ENCODE results near the gene KLRC4. TPM values are rescaled to one million over a fixed set of nuclear protein-coding genes. Genes with fewer than 3 reads are reported as not detected.
"Not testable (repeated sequence)": the region's sequence is repeated elsewhere in the genome, so short reads cannot be mapped to it uniquely, and the experiment has no call there.

Gene KLRC4
- total RNA-seq, 2 experiments from 2014 or later: 29.2 to 33.7 TPM

DNA sequence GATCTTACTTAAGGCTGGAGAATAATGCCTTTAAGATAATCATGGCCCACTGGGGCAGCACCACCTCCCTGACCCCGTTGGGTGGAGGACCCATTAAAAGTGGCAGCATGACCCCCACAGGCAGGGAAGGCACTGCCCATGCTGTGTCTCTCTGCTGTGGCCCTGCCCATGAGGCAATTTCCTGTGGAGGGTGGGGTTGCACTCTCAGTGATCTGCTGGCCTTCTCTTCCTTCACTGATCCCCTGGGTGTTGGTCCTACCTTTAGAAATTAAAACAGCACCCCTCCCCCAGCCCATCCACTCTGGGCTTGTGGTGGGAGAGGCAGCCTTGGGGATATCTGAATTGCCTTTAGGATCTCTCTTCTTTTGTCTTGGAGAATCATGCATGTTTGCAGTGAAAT is 37.0 kb downstream of the KLRC4 start:
- Mint-ChIP-seq H3K4me3 (peak overlapping the region; percentile 28), H3K4me1 (peaks cover 81% of the 10 kb centered on the region), H3K9me3 (ENCODE audit: low read depth) (peaks cover 7% of the 10 kb centered on the region), H3K36me3 (peaks cover 79% of the 10 kb centered on the region), H3K27me3 (no peaks in the 10 kb centered on the region), H3K27ac (peak overlapping the region; percentile 59)
- CTCF ChIA-PET: no interaction called here
- DNase-seq (peak; percentile 66), ATAC-seq (peak; percentile 62)

DNA sequence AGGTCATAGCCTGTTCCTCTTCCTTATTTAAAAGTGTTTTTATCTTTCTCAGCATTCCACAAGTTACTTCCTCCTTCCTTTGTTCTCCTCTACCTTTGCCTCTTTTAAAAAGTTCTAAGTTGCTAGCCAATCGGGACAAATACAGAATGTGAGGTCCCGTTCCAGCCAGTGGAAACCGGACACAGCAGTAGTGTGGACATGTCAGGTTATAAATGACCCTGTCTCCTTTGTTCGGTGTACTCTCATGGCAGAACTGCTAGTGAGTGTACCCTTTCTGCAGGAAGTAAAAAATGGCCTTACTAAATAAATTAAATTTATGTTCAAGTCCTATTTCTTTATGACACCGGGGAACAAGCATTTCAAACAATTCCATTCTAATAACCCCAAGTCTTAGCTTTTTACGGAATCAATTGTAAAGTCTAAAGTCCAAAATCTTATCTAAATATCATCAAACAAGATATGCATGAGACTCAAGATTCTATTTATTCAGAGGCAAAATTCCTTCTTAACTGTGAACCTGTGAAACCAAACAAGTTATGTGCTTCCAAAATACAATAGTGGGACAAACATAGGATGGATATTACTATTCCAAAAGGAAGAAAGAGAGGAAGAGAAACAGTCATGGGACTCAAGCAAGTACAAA is 37.5 kb downstream of the KLRC4 start:
- CTCF ChIA-PET; H3K27me3 Mint-ChIP-seq; DNase-seq; ATAC-seq; H3K9me3 Mint-ChIP-seq (ENCODE audit: low read depth); H3K4me3 Mint-ChIP-seq: not testable (repeated sequence)
- Mint-ChIP-seq H3K36me3 (peaks cover 79% of the 10 kb centered on the region), H3K27ac (peak overlapping the region; percentile 66), H3K4me1 (peaks cover 82% of the 10 kb centered on the region)

DNA sequence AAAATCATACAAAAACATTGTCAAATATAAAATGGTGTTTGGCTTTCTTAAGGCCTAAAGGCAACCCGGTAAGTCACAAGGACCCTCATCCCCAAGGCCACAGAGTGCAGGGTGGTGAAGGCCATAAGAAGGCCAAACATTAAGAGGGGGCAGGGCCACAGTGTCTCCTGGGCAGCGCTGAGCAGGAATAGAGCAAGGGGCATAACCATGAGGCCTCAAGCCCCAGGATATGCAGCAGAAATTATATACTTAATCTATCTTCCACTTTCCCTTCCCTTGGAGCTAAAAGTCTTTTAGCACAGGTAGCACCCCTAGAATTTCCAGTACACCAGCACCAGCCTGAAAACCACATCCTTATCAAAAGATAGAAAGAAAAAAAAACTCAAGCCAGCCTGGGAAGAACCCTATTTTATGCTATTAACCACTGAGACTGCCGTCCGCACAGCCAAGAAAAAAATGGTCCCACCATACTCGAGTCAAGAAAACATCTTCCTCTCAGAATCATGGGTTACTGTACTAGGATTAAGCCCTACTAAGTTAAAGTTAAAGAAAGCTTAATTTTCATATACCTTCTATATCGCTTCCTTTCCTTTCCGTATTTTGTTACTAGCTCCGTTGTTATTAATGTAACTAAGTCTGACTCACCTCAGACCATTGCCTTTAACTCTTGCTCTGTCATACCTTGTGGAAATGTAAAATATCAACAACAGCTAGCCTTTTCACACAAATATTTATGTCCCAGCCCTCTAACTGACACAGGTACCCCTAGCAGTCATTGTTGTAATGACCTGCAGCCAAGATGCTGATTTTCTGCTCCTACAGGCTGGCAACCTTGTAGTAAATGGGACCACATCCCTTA is 39.8 kb downstream of the KLRC4 start:
- H3K4me1 Mint-ChIP-seq: peaks cover 71% of the 10 kb centered on the region
- peak overlapping the region; percentile 71 for H3K4me3 Mint-ChIP-seq

DNA sequence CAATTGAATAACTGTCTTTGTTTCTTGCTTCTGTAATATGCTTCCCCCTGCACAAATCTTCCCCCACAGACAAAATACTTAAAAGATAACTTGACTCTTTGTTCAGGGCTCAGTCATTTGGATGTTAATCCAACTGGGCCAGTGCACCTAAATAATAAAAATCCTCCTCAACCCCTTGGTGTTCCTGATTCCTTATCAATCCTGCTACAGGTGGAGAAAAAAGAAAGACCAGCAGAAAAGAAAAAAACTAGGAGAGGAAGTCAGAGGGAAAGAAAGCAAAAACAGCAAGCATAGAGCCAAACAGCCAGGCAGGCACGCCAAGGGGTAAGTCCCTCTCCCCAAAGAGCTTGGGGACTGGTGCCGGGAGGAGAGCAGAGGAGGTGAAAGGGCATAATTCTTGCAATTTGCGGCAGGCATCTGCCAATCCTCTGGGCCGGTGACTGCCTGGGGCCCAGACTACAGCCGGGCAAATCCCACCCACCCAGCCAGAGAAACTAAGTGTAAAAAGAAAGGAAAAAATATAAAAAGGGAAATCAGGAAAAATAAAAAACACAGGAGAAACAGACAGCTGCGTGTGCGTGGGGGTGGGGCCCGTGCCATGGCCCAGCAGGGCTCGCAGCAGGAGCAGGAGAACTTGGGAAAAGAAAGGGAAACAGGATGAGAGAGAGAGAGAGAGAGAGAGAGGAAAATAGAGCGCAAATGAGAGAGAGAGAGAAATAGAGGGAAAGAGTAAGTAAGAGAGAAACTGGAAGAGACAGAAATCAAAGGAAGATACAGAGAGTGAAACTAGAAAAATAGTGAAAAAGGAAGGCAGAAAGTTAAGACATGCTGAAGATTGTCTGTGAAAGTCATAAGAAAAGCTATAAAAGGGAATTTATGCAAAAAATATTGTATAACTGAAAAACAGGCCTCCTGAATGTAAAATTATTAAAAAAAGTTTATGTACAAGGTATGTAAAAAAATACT is 41.1 kb downstream of the KLRC4 start:
- Mint-ChIP-seq H3K9me3 (ENCODE audit: low read depth) (peaks cover 4% of the 10 kb centered on the region), H3K4me1 (peaks cover 58% of the 10 kb centered on the region), H3K27me3 (no peaks in the 10 kb centered on the region), H3K4me3 (peak overlapping the region; percentile 69), H3K36me3 (peaks cover 58% of the 10 kb centered on the region), H3K27ac (peak overlapping the region; percentile 82)
- ATAC-seq (no peak), DNase-seq (no peak)
- CTCF ChIA-PET: interaction anchor here (1.9 kb wide), 1 partner anchor 29 kb away, joined by 6 read pairs; no protein-coding TSS in a partner anchor

More for the DNA sequence above, 39.8 kb downstream of the KLRC4 start:
- no peaks in the 10 kb centered on the region for H3K27me3 Mint-ChIP-seq
- peaks cover 4% of the 10 kb centered on the region for H3K9me3 Mint-ChIP-seq (ENCODE audit: low read depth)
- peak; percentile 10 for ATAC-seq
- no peak for DNase-seq
- peak overlapping the region; percentile 94 for H3K27ac Mint-ChIP-seq
- peaks cover 70% of the 10 kb centered on the region for H3K36me3 Mint-ChIP-seq
- CTCF ChIA-PET: interaction anchor here (0.6 to 1.2 kb wide), 3 partner anchors 11 to 134 kb away, joined by 3 read pairs; no protein-coding TSS in a partner anchor

DNA sequence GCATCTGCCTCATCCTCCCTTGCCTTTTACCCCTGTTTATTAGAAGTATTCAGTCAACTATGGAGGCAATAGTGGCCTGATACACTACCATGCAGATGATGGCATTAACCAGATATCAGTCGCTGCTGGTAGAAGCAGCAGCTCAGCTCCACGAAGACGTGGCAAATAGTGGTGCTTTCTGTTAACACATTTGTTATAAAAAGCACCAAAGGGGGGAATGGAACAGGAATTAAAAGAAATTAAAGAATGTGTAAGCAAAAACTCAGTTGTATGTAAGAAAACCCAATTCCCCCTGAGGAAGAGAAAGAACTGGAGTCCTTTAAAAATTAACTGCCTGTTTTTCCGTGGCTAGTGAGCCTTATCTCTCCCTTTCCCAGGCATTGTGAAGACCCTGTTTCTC is 41.8 kb downstream of the KLRC4 start:
- Mint-ChIP-seq H3K4me3 (peak overlapping the region; percentile 69), H3K4me1 (peaks cover 51% of the 10 kb centered on the region), H3K27ac (peak overlapping the region; percentile 82), H3K36me3 (peaks cover 54% of the 10 kb centered on the region)
- CTCF ChIA-PET: interaction anchor here (1.1 to 2.2 kb wide), 6 partner anchors 17 to 629 kb away, joined by 3 to 12 read pairs (median 5); no protein-coding TSS in a partner anchor
- not testable (repeated sequence) for ATAC-seq; H3K27me3 Mint-ChIP-seq; DNase-seq; H3K9me3 Mint-ChIP-seq (ENCODE audit: low read depth)

DNA sequence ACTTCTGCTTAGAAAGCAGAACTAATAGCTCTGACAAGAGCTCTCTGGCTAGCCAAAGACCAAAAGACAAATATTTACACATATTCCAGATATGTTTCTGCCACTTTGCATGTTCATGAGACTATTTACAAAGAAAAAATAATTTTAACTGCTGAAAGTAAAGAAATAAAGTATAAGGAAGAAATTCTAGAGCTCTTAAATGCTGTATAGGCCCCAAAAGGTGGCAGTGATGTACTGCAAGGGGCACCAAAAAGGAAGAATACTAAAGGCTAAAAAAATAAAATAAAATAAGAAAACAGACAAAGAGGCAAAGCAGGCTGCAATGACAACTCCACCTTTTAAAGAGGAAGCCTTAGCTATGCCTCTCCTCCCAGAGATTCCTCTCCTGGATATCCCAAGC is 42.7 kb downstream of the KLRC4 start:
- Mint-ChIP-seq H3K4me3 (no peak overlapping the region), H3K36me3 (peaks cover 53% of the 10 kb centered on the region), H3K4me1 (peaks cover 43% of the 10 kb centered on the region), H3K9me3 (ENCODE audit: low read depth) (peaks cover 4% of the 10 kb centered on the region), H3K27me3 (no peaks in the 10 kb centered on the region), H3K27ac (no peak overlapping the region)
- no peak for DNase-seq
- ATAC-seq: no peak
- CTCF ChIA-PET: interaction anchor here (0.6 to 4.6 kb wide), 20 partner anchors 8 to 628 kb away, joined by 3 to 24 read pairs (median 6); no protein-coding TSS in a partner anchor

DNA sequence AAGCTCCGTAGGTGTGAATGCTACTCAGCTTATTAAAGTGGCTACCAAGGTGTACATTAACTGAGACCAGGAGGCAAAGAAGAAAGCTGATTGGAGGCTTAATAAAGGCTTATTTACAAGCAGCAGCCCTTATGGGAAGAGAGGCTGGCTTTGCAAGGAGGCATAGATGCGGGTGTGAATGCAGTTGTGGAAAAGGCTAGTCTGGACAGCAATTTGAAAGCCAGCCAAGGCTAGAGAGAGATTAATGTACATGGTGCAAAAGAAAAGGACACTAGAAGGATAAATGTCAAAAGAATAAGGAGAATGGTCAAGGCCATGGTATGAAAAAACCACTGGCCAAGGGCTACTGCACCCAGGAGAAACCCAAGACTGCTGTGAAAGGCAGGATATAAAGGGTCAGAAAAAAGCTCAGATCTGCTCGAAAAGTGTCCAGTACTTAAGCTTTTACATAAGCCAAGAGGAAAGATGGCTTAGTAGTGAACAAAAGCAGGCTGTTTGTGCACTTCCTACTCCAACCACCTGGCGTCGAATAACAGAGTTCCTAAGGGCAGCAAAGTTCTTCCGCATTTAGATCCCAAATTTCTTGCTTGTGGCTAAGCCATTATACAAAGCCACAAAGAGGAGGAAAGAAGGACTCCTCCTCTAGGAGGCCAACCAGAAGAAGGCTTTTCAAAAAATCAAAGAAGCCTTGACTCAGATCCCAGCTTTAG is 43.7 kb downstream of the KLRC4 start:
- H3K9me3 Mint-ChIP-seq (ENCODE audit: low read depth): peaks cover 4% of the 10 kb centered on the region
- H3K36me3 Mint-ChIP-seq: peaks cover 50% of the 10 kb centered on the region
- CTCF ChIA-PET: interaction anchor here (0.9 to 4.6 kb wide), 22 partner anchors 9 to 212 kb away, joined by 3 to 24 read pairs (median 6); no protein-coding TSS in a partner anchor
- no peak overlapping the region for H3K27ac Mint-ChIP-seq
- no peaks in the 10 kb centered on the region for H3K27me3 Mint-ChIP-seq
- peaks cover 39% of the 10 kb centered on the region for H3K4me1 Mint-ChIP-seq
- H3K4me3 Mint-ChIP-seq: no peak overlapping the region
- DNase-seq: no peak
- no peak for ATAC-seq

DNA sequence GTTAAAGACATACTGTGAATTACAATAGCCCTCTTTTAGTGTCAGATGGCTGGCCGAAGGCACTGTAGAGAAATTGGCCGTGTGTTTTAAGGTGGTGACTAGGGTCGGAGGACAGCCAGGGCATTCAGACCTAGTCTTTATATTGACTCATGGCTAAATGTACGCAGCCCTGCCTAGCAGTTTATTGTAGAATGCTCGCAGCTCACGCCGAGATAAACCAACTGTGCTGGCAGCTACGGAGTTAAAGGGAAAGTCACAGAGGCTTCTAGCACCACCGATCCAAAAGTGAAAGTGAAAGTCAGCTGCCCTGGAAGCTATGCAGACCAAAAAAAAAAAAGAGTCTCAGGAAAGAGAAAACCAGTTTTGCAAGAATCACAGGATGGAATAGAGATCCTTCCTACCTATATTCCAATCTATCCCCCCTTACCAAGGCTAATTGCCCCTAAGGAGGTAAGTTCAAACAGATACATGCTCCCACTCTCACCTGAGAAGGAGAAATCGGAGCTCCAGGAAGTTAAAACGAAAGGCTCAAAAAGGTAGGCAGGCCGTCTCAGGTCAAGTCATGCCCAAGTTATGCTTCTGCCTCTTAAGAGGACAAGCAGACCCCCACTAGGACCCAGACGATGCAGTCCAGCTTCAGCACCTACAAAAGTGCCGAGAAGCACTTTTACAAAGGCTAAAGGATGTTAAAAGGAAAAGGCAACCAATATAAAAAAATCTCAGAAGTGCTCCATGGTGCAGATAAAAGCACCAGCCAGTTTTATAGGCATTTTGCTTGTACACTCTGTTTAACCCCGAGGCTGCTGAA is 44.5 kb downstream of the KLRC4 start:
- H3K36me3 Mint-ChIP-seq: peaks cover 48% of the 10 kb centered on the region
- CTCF ChIA-PET: interaction anchor here (0.9 to 4.6 kb wide), 12 partner anchors 12 to 212 kb away, joined by 3 to 24 read pairs (median 5); no protein-coding TSS in a partner anchor

DNA sequence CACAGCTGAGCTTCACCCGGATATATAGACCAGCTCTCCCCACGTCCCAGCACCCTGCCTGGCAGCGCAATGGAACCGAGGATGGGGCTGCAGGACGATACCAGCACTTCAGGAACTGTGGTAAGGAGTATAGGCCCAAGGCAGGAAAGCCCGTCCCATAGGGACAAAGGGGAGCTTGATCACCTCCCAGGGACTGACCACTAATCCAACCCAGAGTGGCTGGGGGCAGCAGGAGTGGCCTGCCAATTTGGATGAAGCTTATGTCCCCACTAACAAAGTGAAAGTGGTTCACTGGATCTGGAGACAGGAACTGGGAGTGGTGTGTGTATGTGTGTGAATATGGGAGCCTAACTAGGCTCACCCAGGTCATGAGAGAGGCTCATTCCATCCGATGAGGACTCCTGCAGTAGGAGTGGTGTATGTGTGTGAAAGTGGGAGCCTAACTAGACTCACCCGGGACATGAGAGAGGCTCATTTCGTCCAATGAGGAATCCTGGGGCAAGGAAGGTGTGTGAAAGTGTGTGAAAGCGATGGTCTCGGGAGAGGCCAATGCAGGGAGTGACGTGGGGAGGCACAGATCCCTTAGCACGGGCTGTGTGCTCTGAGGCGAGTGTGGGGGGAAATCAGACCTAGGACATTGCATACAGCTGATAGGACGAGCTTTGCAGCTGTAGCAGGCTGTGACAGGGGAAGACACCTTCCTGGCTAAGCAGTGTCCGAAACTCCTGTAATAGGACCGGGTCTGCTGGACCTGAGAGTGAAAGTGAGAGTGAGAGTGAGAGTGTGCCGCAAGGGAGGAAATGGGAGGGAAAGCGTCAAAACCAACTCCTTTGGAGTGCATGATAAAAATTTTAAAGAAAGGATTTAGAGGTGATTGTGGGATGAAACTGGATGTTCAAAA is 45.4 kb downstream of the KLRC4 start:
- CTCF ChIA-PET: interaction anchor here (1.3 to 4.6 kb wide), 4 partner anchors 13 to 128 kb away, joined by 3 to 24 read pairs (median 12); no protein-coding TSS in a partner anchor
- Mint-ChIP-seq H3K4me1 (peaks cover 37% of the 10 kb centered on the region), H3K4me3 (no peak overlapping the region), H3K27ac (no peak overlapping the region), H3K27me3 (no peaks in the 10 kb centered on the region), H3K36me3 (peaks cover 44% of the 10 kb centered on the region), H3K9me3 (ENCODE audit: low read depth) (peaks cover 4% of the 10 kb centered on the region)
- DNase-seq (peak; percentile 56), ATAC-seq (peak; percentile 59)

More for the DNA sequence above, 44.5 kb downstream of the KLRC4 start:
- ATAC-seq (peak; percentile 68), DNase-seq (peak; percentile 85)
- Mint-ChIP-seq H3K9me3 (ENCODE audit: low read depth) (peaks cover 4% of the 10 kb centered on the region), H3K27ac (no peak overlapping the region), H3K4me1 (peaks cover 38% of the 10 kb centered on the region), H3K4me3 (no peak overlapping the region), H3K27me3 (no peaks in the 10 kb centered on the region)

DNA sequence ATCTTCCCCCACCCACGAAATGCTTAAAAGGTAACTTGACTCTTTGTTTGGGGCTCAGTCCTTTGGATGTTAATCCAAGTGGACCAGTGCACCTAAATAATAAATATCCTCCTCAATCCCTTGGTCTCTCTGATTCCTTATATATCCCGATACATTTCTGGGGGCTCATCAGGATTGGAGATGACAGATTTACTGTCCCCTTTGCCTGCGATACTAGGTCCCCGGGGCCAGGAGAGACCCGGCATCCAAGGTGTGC is 46.0 kb downstream of the KLRC4 start:
- CTCF ChIA-PET: interaction anchor here (4.6 kb wide), 1 partner anchor 127 kb away, joined by 24 read pairs; no protein-coding TSS in a partner anchor
- H3K27ac Mint-ChIP-seq: no peak overlapping the region

More for the DNA sequence above, 46.0 kb downstream of the KLRC4 start:
- Mint-ChIP-seq H3K36me3 (peaks cover 45% of the 10 kb centered on the region), H3K4me3 (no peak overlapping the region), H3K9me3 (ENCODE audit: low read depth) (peaks cover 4% of the 10 kb centered on the region), H3K4me1 (peaks cover 40% of the 10 kb centered on the region), H3K27me3 (no peaks in the 10 kb centered on the region)
- DNase-seq (no peak), ATAC-seq (no peak)

All from activated CD8-positive, alpha-beta memory T cell treated with anti-CD3 and anti-CD28 coated beads, Interleukin-2, amount 10 ng/mL, durations not matched to agents 7 days and 5 days (primary cell).